Neuron (in vitro differentiated cells): ENCODE results near the gene MAST3.
"Not testable (repeated sequence)": the region's sequence is repeated elsewhere in the genome, so short reads cannot be mapped to it uniquely, and the experiment has no call there.

Experiments
- H2AFZ ChIP-seq: one replicate; pipeline ENCODE4 v1.6.1; 2013; ENCODE audit warnings: low read depth, mild to moderate bottlenecking, inconsistent platforms, low read length, moderate library complexity
- H3K27me3 ChIP-seq: one replicate; pipeline ENCODE4 v1.6.1; 2013; ENCODE audit warnings: low read length; ENCODE audit not compliant: insufficient read depth
- H3K36me3 ChIP-seq: one replicate; pipeline ENCODE4 v1.6.1; 2013; ENCODE audit warnings: low read length; ENCODE audit not compliant: insufficient read depth
- H3K4me1 ChIP-seq: one replicate; pipeline ENCODE4 v1.6.1; 2013; ENCODE audit warnings: low read length; ENCODE audit not compliant: insufficient read depth
- H3K4me3 ChIP-seq: 2 replicates; pipeline ENCODE4 v1.5.1; 2013; ENCODE audit warnings: mild to moderate bottlenecking, low read length, moderate library complexity
- H3K9me3 ChIP-seq: one replicate; pipeline ENCODE4 v1.6.1; 2013; ENCODE audit warnings: low read length

MAST3 gene

GRCh38 chr19:18093439-18094161 lies 4.0 kb upstream of the MAST3 start:
- no peaks in the 10 kb centered on the region for H3K9me3 ChIP-seq
- peaks cover 8% of the 10 kb centered on the region for H3K27me3 ChIP-seq
- no peaks in the 10 kb centered on the region for H3K36me3 ChIP-seq
- no peak overlapping the region for H3K4me3 ChIP-seq
- no peaks in the 10 kb centered on the region for H3K4me1 ChIP-seq
- H2AFZ ChIP-seq: no peak overlapping the region

- Histone ChIP-seq H3K27me3 (peaks cover 21% of the 10 kb centered on the region), H3K4me3 (no peak overlapping the region), H3K4me1 (peaks cover 4% of the 10 kb centered on the region), H3K9me3 (no peaks in the 10 kb centered on the region), H3K36me3 (no peaks in the 10 kb centered on the region), H2AFZ (no peak overlapping the region)
These were observed 1.3 kb upstream of the MAST3 start for GRCh38 chr19:18096258-18096657.

GRCh38 chr19:18097993-18098890 lies 664 bp downstream of the MAST3 start:
- no peaks in the 10 kb centered on the region for H3K9me3 ChIP-seq
- H3K4me1 ChIP-seq: peaks cover 4% of the 10 kb centered on the region
- H3K36me3 ChIP-seq: no peaks in the 10 kb centered on the region
- H2AFZ ChIP-seq: no peak overlapping the region
- H3K27me3 ChIP-seq: peaks cover 23% of the 10 kb centered on the region
- peak overlapping the region; percentile 24 for H3K4me3 ChIP-seq

- Histone ChIP-seq H3K27me3 (peaks cover 23% of the 10 kb centered on the region), H3K4me3 (no peak overlapping the region), H3K9me3 (no peaks in the 10 kb centered on the region), H3K4me1 (peaks cover 4% of the 10 kb centered on the region), H3K36me3 (no peaks in the 10 kb centered on the region), H2AFZ (no peak overlapping the region)
These were observed 1.5 kb downstream of the MAST3 start for GRCh38 chr19:18098891-18099622.

- Histone ChIP-seq H2AFZ (no peak overlapping the region), H3K27me3 (peaks cover 23% of the 10 kb centered on the region), H3K4me3 (no peak overlapping the region), H3K36me3 (no peaks in the 10 kb centered on the region), H3K9me3 (no peaks in the 10 kb centered on the region), H3K4me1 (peaks cover 4% of the 10 kb centered on the region)
These were observed 2.0 kb downstream of the MAST3 start for GRCh38 chr19:18099623-18099995.

GRCh38 chr19:18100710-18101109 lies 3.1 kb downstream of the MAST3 start:
- Histone ChIP-seq H3K4me3 (no peak overlapping the region), H3K27me3 (peaks cover 23% of the 10 kb centered on the region), H3K4me1 (peaks cover 4% of the 10 kb centered on the region), H3K36me3 (no peaks in the 10 kb centered on the region), H2AFZ (no peak overlapping the region), H3K9me3 (no peaks in the 10 kb centered on the region)

GRCh38 chr19:18101268-18101667 lies 3.7 kb downstream of the MAST3 start:
- Histone ChIP-seq H2AFZ (no peak overlapping the region), H3K36me3 (no peaks in the 10 kb centered on the region), H3K9me3 (no peaks in the 10 kb centered on the region), H3K4me3 (no peak overlapping the region), H3K4me1 (peaks cover 4% of the 10 kb centered on the region), H3K27me3 (peaks cover 23% of the 10 kb centered on the region)

- H3K4me1 ChIP-seq: peaks cover 4% of the 10 kb centered on the region
- H3K9me3 ChIP-seq: no peaks in the 10 kb centered on the region
- no peak overlapping the region for H3K4me3 ChIP-seq
- no peaks in the 10 kb centered on the region for H3K36me3 ChIP-seq
- H2AFZ ChIP-seq: no peak overlapping the region
- H3K27me3 ChIP-seq: peaks cover 21% of the 10 kb centered on the region
These were observed 5.5 kb downstream of the MAST3 start for GRCh38 chr19:18102916-18103542.

- Histone ChIP-seq H2AFZ (peak overlapping the region; percentile 58), H3K27me3 (peaks cover 13% of the 10 kb centered on the region), H3K4me1 (peaks cover 9% of the 10 kb centered on the region), H3K36me3 (no peaks in the 10 kb centered on the region), H3K4me3 (peak overlapping the region; percentile 40), H3K9me3 (no peaks in the 10 kb centered on the region)
These were observed 7.2 kb downstream of the MAST3 start for GRCh38 chr19:18104793-18105131.

GRCh38 chr19:18105259-18105658 lies 7.7 kb downstream of the MAST3 start:
- H3K4me1 ChIP-seq: peaks cover 12% of the 10 kb centered on the region
- not testable (repeated sequence) for H3K36me3 ChIP-seq, H3K4me3 ChIP-seq, H3K9me3 ChIP-seq, H2AFZ ChIP-seq
- peaks cover 12% of the 10 kb centered on the region for H3K27me3 ChIP-seq

- H2AFZ ChIP-seq: no peak overlapping the region
- no peak overlapping the region for H3K4me3 ChIP-seq
- no peaks in the 10 kb centered on the region for H3K9me3 ChIP-seq
- H3K4me1 ChIP-seq: peaks cover 10% of the 10 kb centered on the region
- no peaks in the 10 kb centered on the region for H3K36me3 ChIP-seq
- peaks cover 18% of the 10 kb centered on the region for H3K27me3 ChIP-seq
These were observed 9.7 kb downstream of the MAST3 start for GRCh38 chr19:18107235-18107634.

GRCh38 chr19:18108897-18109296 lies 11.3 kb downstream of the MAST3 start:
- Histone ChIP-seq H2AFZ (no peak overlapping the region), H3K4me1 (peaks cover 10% of the 10 kb centered on the region), H3K4me3 (no peak overlapping the region), H3K9me3 (no peaks in the 10 kb centered on the region), H3K36me3 (no peaks in the 10 kb centered on the region), H3K27me3 (peaks cover 18% of the 10 kb centered on the region)

- peaks cover 10% of the 10 kb centered on the region for H3K4me1 ChIP-seq
- peak overlapping the region; percentile 47 for H3K4me3 ChIP-seq
- H3K36me3 ChIP-seq: no peaks in the 10 kb centered on the region
- peaks cover 18% of the 10 kb centered on the region for H3K27me3 ChIP-seq
- H2AFZ ChIP-seq: peak overlapping the region; percentile 87
- H3K9me3 ChIP-seq: no peaks in the 10 kb centered on the region
These were observed 11.8 kb downstream of the MAST3 start for GRCh38 chr19:18109341-18109732.
